RPMI7951 (cell line): ENCODE measurements around the gene PTPN14. TPM values are rescaled to one million over a fixed set of nuclear protein-coding genes. Genes with fewer than 3 reads are reported as not detected.

Experiments used
- DNase-seq: peaks from one replicate; pipeline ENCODE4 v3.0.0-alpha.2; 2012; ENCODE audit warnings: low read depth
- total RNA-seq: library from RNA; depleted of rRNA; stranded (reverse); fragments of >200 nt; shearing (Covaris generic); gene quantifications from 2 replicates; pipeline ENCODE4 v1.2.3, GENCODE V29; 2014

The PTPN14 gene
- total RNA-seq, 1 experiment from 2014 or later, result 29.0 TPM

- DNase-seq, result peak; percentile 48
Observed at GRCh38 chr1:214568328-214568727, 16.9 kb upstream of the PTPN14 start.

GRCh38 chr1:214567481-214567980 lies 16.1 kb upstream of the PTPN14 start:
- no peak for DNase-seq

- DNase-seq, result peak; percentile 75
Observed at GRCh38 chr1:214566158-214567104, 15.0 kb upstream of the PTPN14 start.

GRCh38 chr1:214565310-214565709 lies 13.9 kb upstream of the PTPN14 start:
- DNase-seq, result no peak

- DNase-seq, result peak; percentile 43
Observed at GRCh38 chr1:214563881-214564280, 12.5 kb upstream of the PTPN14 start.

GRCh38 chr1:214557952-214558735 lies 6.7 kb upstream of the PTPN14 start:
- peak; percentile 94 for DNase-seq

- no peak for DNase-seq
Observed at GRCh38 chr1:214553142-214553710, 1.8 kb upstream of the PTPN14 start.

GRCh38 chr1:214552174-214552608 lies 789 bp upstream of the PTPN14 start:
- DNase-seq, result peak; percentile 89

- no peak for DNase-seq
Observed at GRCh38 chr1:214550857-214551435, 456 bp downstream of the PTPN14 start.

GRCh38 chr1:214550013-214550856 lies 1.2 kb downstream of the PTPN14 start:
- DNase-seq, result peak; percentile 51

GRCh38 chr1:214549604-214550003 lies 1.8 kb downstream of the PTPN14 start:
- DNase-seq, result peak; percentile 28

- DNase-seq, result peak; percentile 85
Observed at GRCh38 chr1:214548988-214549387, 2.4 kb downstream of the PTPN14 start.

GRCh38 chr1:214548271-214548670 lies 3.1 kb downstream of the PTPN14 start:
- DNase-seq, result no peak

- DNase-seq, result no peak
Observed at GRCh38 chr1:214547747-214548146, 3.7 kb downstream of the PTPN14 start.

GRCh38 chr1:214546886-214547641 lies 4.3 kb downstream of the PTPN14 start:
- no peak for DNase-seq

GRCh38 chr1:214546084-214546483 lies 5.3 kb downstream of the PTPN14 start:
- no peak for DNase-seq

GRCh38 chr1:214545293-214545692 lies 6.1 kb downstream of the PTPN14 start:
- DNase-seq, result no peak

GRCh38 chr1:214544791-214545190 lies 6.6 kb downstream of the PTPN14 start:
- no peak for DNase-seq

- DNase-seq, result no peak
Observed at GRCh38 chr1:214542275-214543199, 8.9 kb downstream of the PTPN14 start.
